HFFc6 (cell line): ENCODE results near the gene RASAL3. TPM values are rescaled to one million over a fixed set of nuclear protein-coding genes. Genes with fewer than 3 reads are reported as not detected.
"Not testable (repeated sequence)": the region's sequence is repeated elsewhere in the genome, so short reads cannot be mapped to it uniquely, and the experiment has no call there.

ENCODE experiments used
- DNase-seq: peaks from one replicate; pipeline ENCODE4 v3.0.0-alpha.2; 2018
- H3K27ac Mint-ChIP-seq: 2 replicates; pipeline ENCODE4 v1.8.0; 2020; ENCODE audit warnings: mild to moderate bottlenecking, mixed read lengths
- H3K27me3 Mint-ChIP-seq: 2 replicates; pipeline ENCODE4 v1.8.0; 2021; ENCODE audit warnings: mild to moderate bottlenecking, moderate library complexity, mixed read lengths; ENCODE audit not compliant: insufficient read depth
- H3K36me3 Mint-ChIP-seq: 2 replicates; pipeline ENCODE4 v1.8.0; 2021; ENCODE audit warnings: low read depth, mixed read lengths
- H3K4me1 Mint-ChIP-seq: 2 replicates; pipeline ENCODE4 v1.8.0; 2020; ENCODE audit warnings: low read depth, mixed read lengths
- H3K4me3 Mint-ChIP-seq: 2 replicates; pipeline ENCODE4 v1.8.0; 2020; ENCODE audit warnings: mild to moderate bottlenecking, moderate library complexity, mixed read lengths
- H3K9me3 Mint-ChIP-seq: 2 replicates; pipeline ENCODE4 v1.8.0; 2020; ENCODE audit warnings: mild to moderate bottlenecking, mixed read lengths
- total RNA-seq, 6 experiments: library from RNA; stranded (reverse); fragmentation: NEBNext Ultra II Directional; extraction: Animal tissue kit (Norgen Biotek cat#: 25700); gene quantifications; 2 replicates in 1 of 6; 3 replicates in 5 of 6; pipeline ENCODE4 v1.2.3, GENCODE V29; 2021
- TF ChIP-seq, protein P1 (sequence below): fragments of 200-600 bp; sonication (generic); IDR thresholded peaks from 2 replicates; pipeline ENCODE4 v1.5.0; 2021; ENCODE audit warnings: antibody characterized with exemption, mild to moderate bottlenecking

Gene RASAL3
- total RNA-seq, 6 experiments from 2014 or later = not detected

DNA sequence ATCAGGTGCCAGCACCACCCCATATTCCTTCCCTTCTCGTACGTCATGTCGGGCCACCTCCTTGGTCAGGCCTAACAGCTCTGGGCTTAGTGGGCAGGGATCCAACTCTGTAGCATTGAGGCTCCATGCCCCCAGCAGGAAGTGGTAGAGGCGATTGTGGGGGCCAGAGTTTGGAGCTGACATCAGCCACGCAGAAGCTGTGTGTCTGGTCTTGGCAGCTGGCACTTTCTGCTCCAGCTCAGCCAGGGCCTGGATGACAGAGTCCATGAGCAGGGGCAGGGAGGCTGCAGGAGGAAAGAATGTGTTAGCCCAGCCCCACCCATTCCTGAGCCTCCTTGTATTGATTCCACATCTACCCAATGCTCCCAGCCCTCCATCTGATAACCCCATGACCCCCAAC lies 12.0 kb upstream of the RASAL3 start:
- TF ChIP-seq, protein P1, sequence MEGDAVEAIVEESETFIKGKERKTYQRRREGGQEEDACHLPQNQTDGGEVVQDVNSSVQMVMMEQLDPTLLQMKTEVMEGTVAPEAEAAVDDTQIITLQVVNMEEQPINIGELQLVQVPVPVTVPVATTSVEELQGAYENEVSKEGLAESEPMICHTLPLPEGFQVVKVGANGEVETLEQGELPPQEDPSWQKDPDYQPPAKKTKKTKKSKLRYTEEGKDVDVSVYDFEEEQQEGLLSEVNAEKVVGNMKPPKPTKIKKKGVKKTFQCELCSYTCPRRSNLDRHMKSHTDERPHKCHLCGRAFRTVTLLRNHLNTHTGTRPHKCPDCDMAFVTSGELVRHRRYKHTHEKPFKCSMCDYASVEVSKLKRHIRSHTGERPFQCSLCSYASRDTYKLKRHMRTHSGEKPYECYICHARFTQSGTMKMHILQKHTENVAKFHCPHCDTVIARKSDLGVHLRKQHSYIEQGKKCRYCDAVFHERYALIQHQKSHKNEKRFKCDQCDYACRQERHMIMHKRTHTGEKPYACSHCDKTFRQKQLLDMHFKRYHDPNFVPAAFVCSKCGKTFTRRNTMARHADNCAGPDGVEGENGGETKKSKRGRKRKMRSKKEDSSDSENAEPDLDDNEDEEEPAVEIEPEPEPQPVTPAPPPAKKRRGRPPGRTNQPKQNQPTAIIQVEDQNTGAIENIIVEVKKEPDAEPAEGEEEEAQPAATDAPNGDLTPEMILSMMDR = no peak
- no peaks in the 10 kb centered on the region for H3K4me1 Mint-ChIP-seq
- H3K27me3 Mint-ChIP-seq = peaks cover 3% of the 10 kb centered on the region
- H3K27ac Mint-ChIP-seq = no peak overlapping the region
- no peak overlapping the region for H3K4me3 Mint-ChIP-seq
- no peaks in the 10 kb centered on the region for H3K9me3 Mint-ChIP-seq
- no peaks in the 10 kb centered on the region for H3K36me3 Mint-ChIP-seq
- DNase-seq = no peak

DNA sequence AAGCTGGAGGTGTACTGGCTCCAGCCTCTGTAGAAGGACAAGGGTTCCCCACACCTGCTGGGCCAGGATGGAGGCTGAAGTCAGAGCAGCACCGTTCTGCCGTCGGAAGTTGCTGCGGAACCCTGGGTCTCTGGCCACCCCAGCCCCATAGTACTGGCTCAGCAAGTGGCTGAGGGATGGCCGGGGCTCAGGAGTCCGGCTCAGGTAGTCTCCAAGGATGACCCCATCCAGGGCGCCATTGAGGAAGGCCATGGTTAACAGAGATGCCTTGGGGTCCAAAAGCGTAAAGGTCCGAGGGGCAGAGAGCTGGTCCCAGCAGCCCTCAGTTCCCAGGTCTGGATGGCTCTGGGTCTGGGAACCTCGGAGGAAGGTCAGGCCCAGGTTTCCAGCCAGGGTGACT lies 11.3 kb upstream of the RASAL3 start:
- no peak for DNase-seq
- Mint-ChIP-seq H3K4me3 (no peak overlapping the region), H3K27me3 (peaks cover 3% of the 10 kb centered on the region), H3K27ac (no peak overlapping the region), H3K36me3 (no peaks in the 10 kb centered on the region), H3K4me1 (no peaks in the 10 kb centered on the region), H3K9me3 (no peaks in the 10 kb centered on the region)
- TF ChIP-seq, protein P1 = no peak

DNA sequence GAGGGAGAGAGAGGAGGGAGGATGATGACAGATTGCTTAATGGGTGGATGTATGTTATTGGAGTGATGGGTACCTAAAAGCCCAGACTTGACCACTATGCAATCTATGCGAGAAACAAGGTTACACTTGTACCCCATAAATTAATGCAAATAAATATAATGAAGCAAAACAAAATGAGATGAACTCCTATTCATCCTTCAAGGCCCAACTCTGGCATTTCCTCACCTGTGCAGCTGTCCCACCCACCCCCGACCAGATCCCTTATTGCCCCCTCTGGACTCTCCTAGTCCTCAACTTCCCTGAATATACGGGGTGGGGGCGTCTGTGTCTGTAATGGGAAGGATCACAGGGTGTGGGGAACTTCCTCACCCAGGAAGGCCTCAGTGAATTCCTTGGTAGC lies 10.8 kb upstream of the RASAL3 start:
- Mint-ChIP-seq H3K4me3 (no peak overlapping the region), H3K27me3 (peaks cover 3% of the 10 kb centered on the region), H3K36me3 (no peaks in the 10 kb centered on the region), H3K27ac (no peak overlapping the region), H3K4me1 (no peaks in the 10 kb centered on the region), H3K9me3 (no peaks in the 10 kb centered on the region)
- DNase-seq = no peak
- TF ChIP-seq, protein P1 = no peak

DNA sequence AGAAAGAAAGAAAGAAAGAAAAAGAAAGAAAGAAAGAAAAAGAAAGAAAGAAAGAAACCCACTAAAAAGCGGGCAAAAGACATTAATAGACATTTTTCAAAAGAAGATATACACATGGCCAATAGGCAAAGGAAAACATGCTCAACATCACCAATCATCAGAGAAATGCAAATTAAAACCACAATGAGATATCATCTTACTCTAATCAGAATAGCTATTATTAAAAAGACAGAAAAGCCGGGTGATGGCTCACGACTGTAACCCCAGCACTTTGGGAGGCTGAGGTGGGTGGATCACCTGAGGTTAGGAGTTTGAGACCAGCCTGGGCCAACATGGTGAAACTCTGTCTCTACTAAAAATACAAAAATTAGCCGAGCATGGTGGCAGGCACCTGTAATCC lies 9.5 kb upstream of the RASAL3 start:
- H3K9me3 Mint-ChIP-seq, H3K4me1 Mint-ChIP-seq, H3K27me3 Mint-ChIP-seq, H3K4me3 Mint-ChIP-seq, H3K27ac Mint-ChIP-seq, H3K36me3 Mint-ChIP-seq, DNase-seq: not testable (repeated sequence)

DNA sequence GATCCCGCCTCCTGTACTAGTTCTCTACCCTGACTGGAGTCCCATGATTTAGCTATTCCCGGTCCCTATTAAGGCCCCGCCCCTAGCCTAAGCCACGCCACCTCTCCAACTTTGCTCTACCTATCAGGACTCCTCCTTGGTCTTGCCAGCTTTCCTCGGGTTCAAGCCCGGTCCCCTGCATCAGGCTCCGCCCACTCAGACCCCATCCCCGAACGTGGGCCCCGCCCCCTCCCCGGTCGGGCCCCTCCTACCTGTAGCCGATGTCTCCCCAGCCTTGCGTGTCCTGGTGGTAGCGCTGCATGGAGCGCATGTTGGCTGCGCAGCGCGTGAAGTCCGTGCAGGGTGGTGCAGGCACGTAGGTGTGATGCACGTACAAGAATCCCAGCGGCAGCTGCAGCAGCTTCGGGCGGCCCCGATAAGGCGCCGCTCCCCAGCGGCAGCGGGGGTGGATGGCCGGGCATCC lies 7.3 kb upstream of the RASAL3 start:
- Mint-ChIP-seq H3K9me3 (no peaks in the 10 kb centered on the region), H3K27ac (no peak overlapping the region), H3K4me1 (peaks cover 13% of the 10 kb centered on the region), H3K27me3 (peaks cover 2% of the 10 kb centered on the region), H3K36me3 (no peaks in the 10 kb centered on the region), H3K4me3 (no peak overlapping the region)
- no peak for DNase-seq
- TF ChIP-seq, protein P1 = no peak

DNA sequence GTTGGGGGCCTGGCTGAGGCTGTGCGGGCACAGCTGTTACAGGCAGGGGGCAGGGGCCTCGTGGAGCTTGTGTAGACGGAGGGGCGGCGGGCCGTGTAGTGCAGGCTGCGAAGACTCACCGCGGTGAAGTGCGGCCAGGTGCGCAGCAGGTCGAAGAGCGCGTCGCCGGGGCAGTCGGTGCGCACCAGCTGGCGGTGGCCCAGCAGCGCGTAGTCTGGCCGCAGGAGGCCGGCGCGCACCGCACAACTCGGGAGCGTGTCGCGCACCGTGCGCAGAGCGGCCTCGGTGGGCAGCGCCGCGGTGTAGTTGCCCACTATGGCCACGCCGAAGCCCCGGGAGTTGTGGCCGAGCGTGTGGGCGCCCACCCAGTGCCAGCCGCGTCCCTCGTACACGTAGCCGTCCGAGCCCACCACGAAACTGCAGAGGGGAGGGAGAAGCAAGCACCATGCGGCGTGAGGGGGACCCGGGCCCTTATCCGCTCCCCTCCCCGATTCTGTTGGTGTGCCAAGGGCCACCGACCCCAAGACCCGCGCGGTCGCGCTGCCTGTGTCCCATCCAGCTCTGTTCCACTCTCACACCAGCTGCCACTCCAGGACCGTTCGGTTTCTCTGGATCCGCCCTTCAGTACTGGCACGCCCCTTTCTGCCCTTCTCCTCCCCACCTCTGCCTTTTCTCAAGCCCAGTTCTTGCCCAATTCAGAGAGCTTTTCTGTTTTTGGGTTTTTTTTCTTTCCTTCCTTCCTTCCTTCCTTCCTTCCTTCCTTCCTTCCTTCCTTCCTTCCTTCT lies 5.4 kb upstream of the RASAL3 start:
- DNase-seq = no peak
- peaks cover 3% of the 10 kb centered on the region for H3K27me3 Mint-ChIP-seq
- no peaks in the 10 kb centered on the region for H3K9me3 Mint-ChIP-seq
- H3K27ac Mint-ChIP-seq = no peak overlapping the region
- TF ChIP-seq, protein P1 = no peak
- H3K4me1 Mint-ChIP-seq = peaks cover 15% of the 10 kb centered on the region
- H3K4me3 Mint-ChIP-seq = peak overlapping the region; percentile 36; the same call in 1 of the 2 replicates
- no peaks in the 10 kb centered on the region for H3K36me3 Mint-ChIP-seq
